ENCODE results near the gene NDUFAF2. TPM values are rescaled to one million over a fixed set of nuclear protein-coding genes. Genes with fewer than 3 reads are reported as not detected.

The NDUFAF2 gene
- total RNA-seq, 1 donor from 2014 or later, result 46.0 TPM

- Histone ChIP-seq H2AFZ (ENCODE audit: low read depth, low read length) (no peak overlapping the region), H3K4me2 (ENCODE audit: low read length) (peak overlapping the region; percentile 91), H3K9ac (ENCODE audit: low read length) (no peak overlapping the region), H3K4me1 (ENCODE audit: insufficient read depth, low read length) (peaks cover 9% of the 10 kb centered on the region), H3K36me3 (ENCODE audit: insufficient read depth, low read length) (peaks cover 16% of the 10 kb centered on the region), H3K79me2 (ENCODE audit: insufficient read depth, low read length) (peaks cover 56% of the 10 kb centered on the region), H3K9me3 (ENCODE audit: insufficient read depth, low read depth, low read length) (no peaks in the 10 kb centered on the region), H3K27me3 (ENCODE audit: insufficient read depth, low read length) (no peaks in the 10 kb centered on the region), H3K27ac (ENCODE audit: low read depth, low read length) (no peak overlapping the region), H3K4me3 (ENCODE audit: insufficient read depth, low read depth, low read length) (peak overlapping the region; percentile 97), H4K20me1 (ENCODE audit: insufficient read depth, low read length) (peaks cover 12% of the 10 kb centered on the region)
- FAIRE-seq, result no peak
- Mint-ChIP-seq H3K27me3 (ENCODE audit: low read depth, unreplicated experiment) (no peaks in the 10 kb centered on the region), H3K4me3 (ENCODE audit: unreplicated experiment) (peak overlapping the region; percentile 100), H3K27ac (ENCODE audit: unreplicated experiment) (no peak overlapping the region), H3K9me3 (ENCODE audit: unreplicated experiment) (no peaks in the 10 kb centered on the region), H3K4me1 (ENCODE audit: low read depth, unreplicated experiment) (peaks cover 19% of the 10 kb centered on the region), H3K36me3 (ENCODE audit: low read depth, unreplicated experiment) (peaks cover 21% of the 10 kb centered on the region)
- no peak for DNase-seq (ENCODE audit: low read depth)
- TF ChIP-seq EZH2 (IDR thresholded peaks at IDR 0.05; ENCODE audit: insufficient read depth, low read length), result no peak
- TF ChIP-seq, protein P1, sequence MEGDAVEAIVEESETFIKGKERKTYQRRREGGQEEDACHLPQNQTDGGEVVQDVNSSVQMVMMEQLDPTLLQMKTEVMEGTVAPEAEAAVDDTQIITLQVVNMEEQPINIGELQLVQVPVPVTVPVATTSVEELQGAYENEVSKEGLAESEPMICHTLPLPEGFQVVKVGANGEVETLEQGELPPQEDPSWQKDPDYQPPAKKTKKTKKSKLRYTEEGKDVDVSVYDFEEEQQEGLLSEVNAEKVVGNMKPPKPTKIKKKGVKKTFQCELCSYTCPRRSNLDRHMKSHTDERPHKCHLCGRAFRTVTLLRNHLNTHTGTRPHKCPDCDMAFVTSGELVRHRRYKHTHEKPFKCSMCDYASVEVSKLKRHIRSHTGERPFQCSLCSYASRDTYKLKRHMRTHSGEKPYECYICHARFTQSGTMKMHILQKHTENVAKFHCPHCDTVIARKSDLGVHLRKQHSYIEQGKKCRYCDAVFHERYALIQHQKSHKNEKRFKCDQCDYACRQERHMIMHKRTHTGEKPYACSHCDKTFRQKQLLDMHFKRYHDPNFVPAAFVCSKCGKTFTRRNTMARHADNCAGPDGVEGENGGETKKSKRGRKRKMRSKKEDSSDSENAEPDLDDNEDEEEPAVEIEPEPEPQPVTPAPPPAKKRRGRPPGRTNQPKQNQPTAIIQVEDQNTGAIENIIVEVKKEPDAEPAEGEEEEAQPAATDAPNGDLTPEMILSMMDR (IDR thresholded peaks at IDR 0.05; ENCODE audit: insufficient read depth, low read depth, low read length), result no peak
These were observed 218.9 kb downstream of the NDUFAF2 start for GRCh38 chr5:61163905-61164304.

DNA sequence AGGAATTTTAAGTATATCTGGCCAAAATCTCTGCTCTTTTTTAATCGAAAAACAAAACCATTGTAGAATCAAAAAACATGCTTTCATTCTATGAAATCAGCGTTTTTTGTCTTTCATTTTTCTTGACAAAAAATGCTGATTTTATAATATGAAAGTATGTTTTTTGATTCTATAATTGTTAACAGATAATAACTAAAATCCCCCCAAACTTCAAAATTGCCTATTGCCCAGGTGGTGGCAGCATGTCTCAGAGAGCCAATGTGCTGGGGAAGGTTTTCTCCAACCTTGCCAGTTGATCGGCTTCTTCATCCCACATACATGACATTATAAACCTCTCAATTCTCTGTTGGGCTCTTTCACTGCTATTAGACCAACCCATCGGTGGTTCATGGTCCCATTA, 222.4 kb downstream of the NDUFAF2 start:
- no peak for TF ChIP-seq EZH2 (IDR thresholded peaks at IDR 0.05; ENCODE audit: insufficient read depth, low read length)
- TF ChIP-seq, protein P1 (IDR thresholded peaks at IDR 0.05; ENCODE audit: insufficient read depth, low read depth, low read length), result peak; percentile 39
- H3K9ac ChIP-seq (ENCODE audit: low read length), result no peak overlapping the region
- no peaks in the 10 kb centered on the region for H4K20me1 ChIP-seq (ENCODE audit: insufficient read depth, low read length)
- no peak overlapping the region for H3K4me2 ChIP-seq (ENCODE audit: low read length)
- H3K27me3 ChIP-seq (ENCODE audit: insufficient read depth, low read length), result no peaks in the 10 kb centered on the region
- Mint-ChIP-seq H3K36me3 (ENCODE audit: low read depth, unreplicated experiment) (peaks cover 4% of the 10 kb centered on the region), H3K9me3 (ENCODE audit: unreplicated experiment) (no peaks in the 10 kb centered on the region), H3K27ac (ENCODE audit: unreplicated experiment) (no peak overlapping the region), H3K27me3 (ENCODE audit: low read depth, unreplicated experiment) (no peaks in the 10 kb centered on the region), H3K4me1 (ENCODE audit: low read depth, unreplicated experiment) (peaks cover 10% of the 10 kb centered on the region), H3K4me3 (ENCODE audit: unreplicated experiment) (no peak overlapping the region)
- peaks cover 9% of the 10 kb centered on the region for H3K4me1 ChIP-seq (ENCODE audit: insufficient read depth, low read length)
- no peak for FAIRE-seq
- H3K36me3 ChIP-seq (ENCODE audit: insufficient read depth, low read length), result no peaks in the 10 kb centered on the region
- peak; percentile 31 for DNase-seq (ENCODE audit: low read depth)
- H3K4me3 ChIP-seq (ENCODE audit: insufficient read depth, low read depth, low read length), result no peak overlapping the region
- H2AFZ ChIP-seq (ENCODE audit: low read depth, low read length), result no peak overlapping the region
- H3K27ac ChIP-seq (ENCODE audit: low read depth, low read length), result no peak overlapping the region
- peaks cover 22% of the 10 kb centered on the region for H3K79me2 ChIP-seq (ENCODE audit: insufficient read depth, low read length)
- no peaks in the 10 kb centered on the region for H3K9me3 ChIP-seq (ENCODE audit: insufficient read depth, low read depth, low read length)

DNA sequence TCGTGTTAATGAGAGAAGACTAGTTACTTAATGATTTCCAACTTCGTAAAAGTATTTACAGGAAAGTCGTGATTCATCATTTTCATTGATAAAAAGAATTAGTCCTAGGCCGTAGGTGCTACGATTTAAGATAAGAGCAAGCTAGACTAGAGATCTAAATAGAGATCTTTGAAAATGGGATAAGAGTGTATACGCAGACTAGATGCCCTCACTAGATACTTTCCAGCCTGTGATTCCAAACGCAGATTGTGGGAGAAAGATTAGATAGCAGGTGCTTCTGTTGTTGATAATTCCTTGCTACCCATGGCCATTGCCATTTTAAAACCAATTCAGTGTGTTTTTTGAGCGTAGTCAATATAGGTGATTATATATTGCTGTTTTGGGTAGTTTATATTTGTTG, 223.9 kb downstream of the NDUFAF2 start:
- H3K4me1 Mint-ChIP-seq (ENCODE audit: low read depth, unreplicated experiment), result peaks cover 8% of the 10 kb centered on the region
- no peak overlapping the region for H3K27ac ChIP-seq (ENCODE audit: low read depth, low read length)
- no peak overlapping the region for H3K4me3 Mint-ChIP-seq (ENCODE audit: unreplicated experiment)
- no peak overlapping the region for H3K4me3 ChIP-seq (ENCODE audit: insufficient read depth, low read depth, low read length)
- H3K27ac Mint-ChIP-seq (ENCODE audit: unreplicated experiment), result no peak overlapping the region
- no peak overlapping the region for H2AFZ ChIP-seq (ENCODE audit: low read depth, low read length)
- H3K27me3 Mint-ChIP-seq (ENCODE audit: low read depth, unreplicated experiment), result no peaks in the 10 kb centered on the region
- no peak overlapping the region for H3K4me2 ChIP-seq (ENCODE audit: low read length)
- H3K36me3 ChIP-seq (ENCODE audit: insufficient read depth, low read length), result no peaks in the 10 kb centered on the region
- H3K27me3 ChIP-seq (ENCODE audit: insufficient read depth, low read length), result no peaks in the 10 kb centered on the region
- DNase-seq (ENCODE audit: low read depth) (no peak), FAIRE-seq (no peak)
- H3K36me3 Mint-ChIP-seq (ENCODE audit: low read depth, unreplicated experiment), result peaks cover 4% of the 10 kb centered on the region
- no peak for TF ChIP-seq EZH2 (IDR thresholded peaks at IDR 0.05; ENCODE audit: insufficient read depth, low read length)
- TF ChIP-seq, protein P1 (IDR thresholded peaks at IDR 0.05; ENCODE audit: insufficient read depth, low read depth, low read length), result no peak
- H3K9me3 Mint-ChIP-seq (ENCODE audit: unreplicated experiment), result no peaks in the 10 kb centered on the region
- no peak overlapping the region for H3K9ac ChIP-seq (ENCODE audit: low read length)
- no peaks in the 10 kb centered on the region for H3K4me1 ChIP-seq (ENCODE audit: insufficient read depth, low read length)
- no peaks in the 10 kb centered on the region for H3K9me3 ChIP-seq (ENCODE audit: insufficient read depth, low read depth, low read length)
- peaks cover 6% of the 10 kb centered on the region for H3K79me2 ChIP-seq (ENCODE audit: insufficient read depth, low read length)
- no peaks in the 10 kb centered on the region for H4K20me1 ChIP-seq (ENCODE audit: insufficient read depth, low read length)
